HG03175 (cell line): ENCODE measurements around the gene PARD3.

Experiments
- ATAC-seq: cut with Tn5 transposase; IDR thresholded peaks from one replicate; pipeline ENCODE4 v1.9.1; 2021; ENCODE audit warnings: mild to moderate bottlenecking, moderate library complexity; ENCODE audit not compliant: unreplicated experiment

Gene PARD3

GRCh38 chr10:34244756-34245484 is 570.2 kb downstream of the PARD3 start:
- ATAC-seq: no peak

GRCh38 chr10:34241226-34242000 is 573.7 kb downstream of the PARD3 start:
- ATAC-seq: no peak

- no peak for ATAC-seq
These were observed 575.1 kb downstream of the PARD3 start for GRCh38 chr10:34240039-34240438.

GRCh38 chr10:34237898-34238455 is 577.1 kb downstream of the PARD3 start:
- no peak for ATAC-seq

- no peak for ATAC-seq
These were observed 578.2 kb downstream of the PARD3 start for GRCh38 chr10:34236931-34237330.

- no peak for ATAC-seq
These were observed 579.8 kb downstream of the PARD3 start for GRCh38 chr10:34235164-34235832.

GRCh38 chr10:34232481-34232880 is 582.6 kb downstream of the PARD3 start:
- no peak for ATAC-seq

- no peak for ATAC-seq
These were observed 583.5 kb downstream of the PARD3 start for GRCh38 chr10:34231441-34232180.

- no peak for ATAC-seq
These were observed 585.2 kb downstream of the PARD3 start for GRCh38 chr10:34229917-34230316.

- ATAC-seq: no peak
These were observed 587.0 kb downstream of the PARD3 start for GRCh38 chr10:34228066-34228465.

GRCh38 chr10:34224639-34225038 is 590.5 kb downstream of the PARD3 start:
- no peak for ATAC-seq

GRCh38 chr10:34223658-34224057 is 591.4 kb downstream of the PARD3 start:
- ATAC-seq: no peak

GRCh38 chr10:34222359-34222758 is 592.7 kb downstream of the PARD3 start:
- no peak for ATAC-seq

- no peak for ATAC-seq
These were observed 595.1 kb downstream of the PARD3 start for GRCh38 chr10:34219753-34220548.

GRCh38 chr10:34217524-34217923 is 597.6 kb downstream of the PARD3 start:
- ATAC-seq: no peak

GRCh38 chr10:34216348-34216945 is 598.6 kb downstream of the PARD3 start:
- no peak for ATAC-seq

GRCh38 chr10:34213805-34214197 is 601.3 kb downstream of the PARD3 start:
- ATAC-seq: no peak

GRCh38 chr10:34213193-34213804 is 601.8 kb downstream of the PARD3 start:
- ATAC-seq: no peak

GRCh38 chr10:34207343-34207742 is 607.8 kb downstream of the PARD3 start:
- no peak for ATAC-seq
